Right lobe of liver (tissue), 4 donors: Measurements from ENCODE around the gene DBF4.

Source experiments
- CTCF ChIP-seq, 4 donors: fragments of 200-600 bp in 3 of 4; fragments of 450-650 bp in 1 of 4; IDR thresholded peaks; one replicate each; pipeline versions ENCODE4 v1.5.1 to v1.8.0; 2016 to 2022; ENCODE audit warnings: antibody characterized with exemption in 4 of 4, mild to moderate bottlenecking in 2 of 4
- POLR2A ChIP-seq: fragments of 450-650 bp; IDR thresholded peaks from one replicate; pipeline ENCODE4 v1.6.1; 2017; ENCODE audit warnings: antibody characterized with exemption, mild to moderate bottlenecking
- donor health status: DM: no; HTN: no; CAD: no.
- donor health status: DM: no; HTN: no; CAD: no.
- donor health status: DM: no; HTN: yes; CAD: no.

- no peak for TF ChIP-seq CTCF (IDR thresholded peaks at IDR 0.05)
- no peak for TF ChIP-seq POLR2A
These were observed 57.3 kb downstream of the DBF4 start for GRCh38 chr7:87933605-87933952.
